ENCODE measurements around the gene TMEM131L. TPM values are rescaled to one million over a fixed set of nuclear protein-coding genes. Genes with fewer than 3 reads are reported as not detected.

Gene TMEM131L
- total RNA-seq, 1 experiment from 2014 or later, result 14.6 TPM

GRCh38 chr4:153517159-153517558 lies 51.0 kb downstream of the TMEM131L start:
- H3K56ac ChIP-seq (ENCODE audit: insufficient read length, low read depth, low read length), result no peak overlapping the region
- H3K23ac ChIP-seq (ENCODE audit: insufficient read length, low read depth, low read length), result no peak overlapping the region
- H2AK5ac ChIP-seq (ENCODE audit: insufficient read length, low read length), result no peak overlapping the region
- no peaks in the 10 kb centered on the region for H4K20me1 ChIP-seq (ENCODE audit: control insufficient read depth, insufficient read depth, insufficient read length)
- no peak overlapping the region for H4K91ac ChIP-seq (ENCODE audit: insufficient read length, low read depth, low read length)
- no peaks in the 10 kb centered on the region; the same call in 1 of the 2 replicates for H3K79me2 ChIP-seq (ENCODE audit: insufficient read depth, low read length)
- no peak overlapping the region for H3K18ac ChIP-seq (ENCODE audit: insufficient read length, low read depth, low read length)
- DNase-seq, result no peak
- no peak overlapping the region for H3K9ac ChIP-seq (ENCODE audit: extremely low read depth, insufficient read length, low read length)
- H3K4me1 ChIP-seq (ENCODE audit: insufficient read depth, low read length), result peaks cover 12% of the 10 kb centered on the region; the same call in 1 of the 2 replicates
- Mint-ChIP-seq H3K4me3 (no peak overlapping the region), H3K27me3 (ENCODE audit: low read depth) (no peaks in the 10 kb centered on the region), H3K27ac (no peak overlapping the region), H3K9me3 (no peaks in the 10 kb centered on the region), H3K4me1 (peaks cover 31 to 37% of the 10 kb centered on the region in 2 experiments), H3K36me3 (ENCODE audit: insufficient read depth in 1 of 3, low read depth in 3 of 3) (no peaks in the 10 kb centered on the region; a peak in 1 of 7 replicates)
- H4K8ac ChIP-seq (replicated peaks; ENCODE audit: insufficient read length, low read depth, low read length), result no peak overlapping the region
- no peak overlapping the region for H2BK120ac ChIP-seq (ENCODE audit: low read depth, low read length, poor library complexity, severe bottlenecking)
- H3K27me3 ChIP-seq (ENCODE audit: insufficient read depth, low read length), result no peaks in the 10 kb centered on the region
- H2BK15ac ChIP-seq (ENCODE audit: low read depth, low read length), result no peak overlapping the region
- H3K23me2 ChIP-seq (ENCODE audit: insufficient read length, low read depth, low read length, poor library complexity, severe bottlenecking), result no peaks in the 10 kb centered on the region
- H4K5ac ChIP-seq (ENCODE audit: insufficient read length, low read depth, low read length), result no peak overlapping the region
- H3K4me2 ChIP-seq (ENCODE audit: insufficient read depth, insufficient read length, low read length), result no peak overlapping the region
- no peak for TF ChIP-seq CTCF (conservative IDR thresholded peaks at IDR 0.05)
- no peak overlapping the region for H3K4ac ChIP-seq (ENCODE audit: low read depth, low read length)
- H2BK12ac ChIP-seq (ENCODE audit: insufficient read length, low read depth, low read length), result no peak overlapping the region
- no peak overlapping the region for H3T11ph ChIP-seq (ENCODE audit: low read length)
- H3K27ac ChIP-seq (ENCODE audit: insufficient read length, low read depth, low read length), result no peak overlapping the region
- no peaks in the 10 kb centered on the region for H3K79me1 ChIP-seq (ENCODE audit: insufficient read depth, low read depth, low read length, poor library complexity, severe bottlenecking)
- no peaks in the 10 kb centered on the region for H3K9me3 ChIP-seq (ENCODE audit: control insufficient read depth, low read depth, low read length)
- H2BK20ac ChIP-seq (ENCODE audit: low read depth, low read length, poor library complexity, severe bottlenecking), result no peak overlapping the region
- no peak overlapping the region for H2BK5ac ChIP-seq (ENCODE audit: insufficient read length, low read length)
- no peak overlapping the region for H2AFZ ChIP-seq (ENCODE audit: low read length)
- H3K14ac ChIP-seq (ENCODE audit: insufficient read depth, low read length), result no peak overlapping the region
- WGBS (ENCODE audit: extremely low coverage, insufficient read length, low lambda C conversion rate), result no CpG with 5 or more reads among the region's 3 CpGs

Data from H9 (cell line).